ENCODE data around the gene TRIM56.

Gene TRIM56

DNA sequence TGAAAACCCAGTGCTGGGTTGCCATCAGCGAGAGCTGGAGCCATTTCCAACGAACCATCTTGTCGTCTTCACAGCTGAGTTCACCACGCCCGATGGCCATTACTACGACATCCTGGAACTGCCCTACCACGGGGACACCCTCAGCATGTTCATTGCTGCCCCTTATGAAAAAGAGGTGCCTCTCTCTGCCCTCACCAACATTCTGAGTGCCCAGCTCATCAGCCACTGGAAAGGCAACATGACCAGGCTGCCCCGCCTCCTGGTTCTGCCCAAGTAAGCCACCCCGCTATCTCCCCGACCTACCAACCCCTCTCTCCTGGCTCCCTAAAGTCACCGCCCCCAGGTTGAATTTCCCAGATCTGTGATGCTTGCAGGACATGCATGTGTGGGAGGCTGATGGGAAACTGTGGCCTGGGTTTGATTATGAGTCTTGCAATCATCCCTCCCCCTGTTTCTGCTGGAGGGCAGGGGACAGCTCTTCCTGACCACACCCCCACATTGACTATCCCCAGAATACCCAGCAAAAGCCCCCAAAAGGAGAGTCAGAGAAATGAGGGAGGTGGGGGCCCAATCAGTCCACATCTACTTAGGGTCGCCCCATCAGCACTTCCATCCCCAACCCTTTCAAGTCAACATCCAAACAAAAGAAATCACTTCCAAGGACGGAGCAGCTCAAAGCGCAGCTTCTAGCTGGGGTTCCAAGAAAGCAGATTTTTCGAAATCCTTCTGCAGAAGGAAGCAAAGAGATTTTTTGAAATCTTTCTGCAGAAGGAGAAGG lies 48.5 kb downstream of the TRIM56 start:
- no peak for FAIRE-seq

DNA sequence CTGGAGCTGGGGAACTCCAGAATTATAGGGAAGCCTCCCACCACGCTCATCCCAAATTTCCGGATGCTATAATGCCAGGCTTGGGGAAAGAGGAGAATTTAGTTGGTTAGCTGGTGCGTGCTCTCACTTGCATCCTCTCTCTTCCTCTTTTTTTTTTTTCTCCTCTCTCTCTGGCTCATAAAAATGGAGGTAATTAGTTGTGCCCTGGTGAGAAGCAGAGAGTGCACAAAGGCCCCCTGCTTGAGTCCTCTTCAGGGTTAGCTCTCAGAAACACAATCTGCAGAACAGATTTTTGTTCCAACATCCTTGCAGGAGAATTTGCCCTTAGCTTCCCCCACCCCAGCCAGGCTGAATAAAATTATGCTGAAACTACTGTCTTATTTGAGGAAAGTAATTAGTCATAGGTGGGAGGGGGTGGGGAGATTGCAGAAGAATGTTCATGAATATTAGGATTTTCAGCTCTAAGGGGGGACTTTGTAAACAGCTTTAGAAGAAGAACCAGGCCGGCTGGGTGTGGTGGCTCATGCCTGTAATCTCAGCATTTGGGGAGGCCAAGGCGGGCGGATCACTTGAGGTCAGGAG lies 49.2 kb downstream of the TRIM56 start:
- FAIRE-seq: no peak

DNA sequence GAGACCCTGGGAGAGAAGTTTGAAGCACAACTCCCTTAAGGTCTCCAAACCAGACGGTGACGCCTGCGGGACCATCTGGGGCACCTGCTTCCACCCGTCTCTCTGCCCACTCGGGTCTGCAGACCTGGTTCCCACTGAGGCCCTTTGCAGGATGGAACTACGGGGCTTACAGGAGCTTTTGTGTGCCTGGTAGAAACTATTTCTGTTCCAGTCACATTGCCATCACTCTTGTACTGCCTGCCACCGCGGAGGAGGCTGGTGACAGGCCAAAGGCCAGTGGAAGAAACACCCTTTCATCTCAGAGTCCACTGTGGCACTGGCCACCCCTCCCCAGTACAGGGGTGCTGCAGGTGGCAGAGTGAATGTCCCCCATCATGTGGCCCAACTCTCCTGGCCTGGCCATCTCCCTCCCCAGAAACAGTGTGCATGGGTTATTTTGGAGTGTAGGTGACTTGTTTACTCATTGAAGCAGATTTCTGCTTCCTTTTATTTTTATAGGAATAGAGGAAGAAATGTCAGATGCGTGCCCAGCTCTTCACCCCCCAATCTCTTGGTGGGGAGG lies 52.5 kb downstream of the TRIM56 start:
- no peak for FAIRE-seq

DNA sequence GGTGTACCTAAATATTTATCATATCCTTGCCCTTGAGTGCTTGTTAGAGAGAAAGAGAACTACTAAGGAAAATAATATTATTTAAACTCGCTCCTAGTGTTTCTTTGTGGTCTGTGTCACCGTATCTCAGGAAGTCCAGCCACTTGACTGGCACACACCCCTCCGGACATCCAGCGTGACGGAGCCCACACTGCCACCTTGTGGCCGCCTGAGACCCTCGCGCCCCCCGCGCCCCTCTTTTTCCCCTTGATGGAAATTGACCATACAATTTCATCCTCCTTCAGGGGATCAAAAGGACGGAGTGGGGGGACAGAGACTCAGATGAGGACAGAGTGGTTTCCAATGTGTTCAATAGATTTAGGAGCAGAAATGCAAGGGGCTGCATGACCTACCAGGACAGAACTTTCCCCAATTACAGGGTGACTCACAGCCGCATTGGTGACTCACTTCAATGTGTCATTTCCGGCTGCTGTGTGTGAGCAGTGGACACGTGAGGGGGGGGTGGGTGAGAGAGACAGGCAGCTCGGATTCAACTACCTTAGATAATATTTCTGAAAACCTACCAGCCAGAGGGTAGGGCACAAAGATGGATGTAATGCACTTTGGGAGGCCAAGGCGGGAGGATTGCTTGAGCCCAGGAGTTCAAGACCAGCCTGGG lies 53.1 kb downstream of the TRIM56 start:
- no peak for FAIRE-seq

DNA sequence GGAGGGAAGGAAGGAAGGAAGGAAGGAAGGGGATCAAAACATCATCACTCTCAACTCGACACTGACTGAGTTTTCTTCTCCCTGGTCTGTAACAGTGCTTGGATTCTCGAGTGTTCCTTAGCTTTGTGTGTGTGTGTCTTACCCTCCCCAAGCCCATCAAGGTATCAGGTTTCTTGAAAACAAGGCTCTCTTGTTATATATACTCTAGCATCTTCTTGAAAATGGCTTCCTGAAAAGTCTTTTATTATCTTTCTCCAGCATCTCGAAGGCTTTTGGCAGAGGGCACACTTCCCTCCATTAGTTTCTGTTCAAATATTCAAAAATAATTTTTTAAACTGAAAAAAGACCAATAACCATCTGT lies 55.0 kb downstream of the TRIM56 start:
- no peak for FAIRE-seq

DNA sequence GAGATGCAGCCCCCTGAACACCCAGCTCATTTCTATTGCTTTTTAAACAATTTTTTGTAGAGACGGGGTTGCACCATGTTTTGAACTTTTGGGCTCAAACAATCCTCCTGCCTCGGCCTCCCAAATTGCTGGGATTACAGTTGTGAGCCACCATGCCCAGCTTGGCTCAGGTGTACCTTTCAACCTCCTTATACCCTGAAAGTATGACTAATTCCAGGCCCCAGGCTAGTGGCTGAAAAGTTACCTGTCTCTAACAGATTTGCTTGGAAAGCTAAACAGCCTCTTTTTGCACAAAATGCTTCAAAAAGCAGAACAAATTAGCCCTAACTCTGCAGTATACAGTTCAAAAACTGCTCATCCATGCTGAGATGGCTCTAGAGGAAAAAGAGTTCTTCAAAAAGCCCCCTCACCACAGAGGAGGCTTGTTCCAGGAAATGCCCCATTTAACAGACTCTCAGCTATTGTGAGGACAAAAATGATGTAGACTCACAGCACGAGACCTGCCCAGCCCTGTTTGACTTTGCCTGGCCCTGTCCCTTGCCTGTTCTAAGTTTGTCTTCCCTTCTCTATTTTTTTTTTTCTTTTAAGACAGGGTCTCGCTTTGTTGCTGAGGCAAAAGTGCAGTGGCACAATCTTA lies 55.6 kb downstream of the TRIM56 start:
- FAIRE-seq: no peak
